VCaP (cell line): ENCODE data around the gene WIPI1.

ENCODE experiments used
- H3K27ac ChIP-seq: fragments of 450-650 bp; 2 replicates; pipeline ENCODE4 v1.5.1; 2017
- CTCF ChIP-seq: fragments of 450-650 bp; conservative IDR thresholded peaks from 2 replicates; pipeline ENCODE4 v1.5.1; 2017; ENCODE audit warnings: mild to moderate bottlenecking, moderate library complexity

WIPI1 gene

GRCh38 chr17:68468334-68468733 lies 11.0 kb upstream of the WIPI1 start:
- no peak for TF ChIP-seq CTCF

DNA sequence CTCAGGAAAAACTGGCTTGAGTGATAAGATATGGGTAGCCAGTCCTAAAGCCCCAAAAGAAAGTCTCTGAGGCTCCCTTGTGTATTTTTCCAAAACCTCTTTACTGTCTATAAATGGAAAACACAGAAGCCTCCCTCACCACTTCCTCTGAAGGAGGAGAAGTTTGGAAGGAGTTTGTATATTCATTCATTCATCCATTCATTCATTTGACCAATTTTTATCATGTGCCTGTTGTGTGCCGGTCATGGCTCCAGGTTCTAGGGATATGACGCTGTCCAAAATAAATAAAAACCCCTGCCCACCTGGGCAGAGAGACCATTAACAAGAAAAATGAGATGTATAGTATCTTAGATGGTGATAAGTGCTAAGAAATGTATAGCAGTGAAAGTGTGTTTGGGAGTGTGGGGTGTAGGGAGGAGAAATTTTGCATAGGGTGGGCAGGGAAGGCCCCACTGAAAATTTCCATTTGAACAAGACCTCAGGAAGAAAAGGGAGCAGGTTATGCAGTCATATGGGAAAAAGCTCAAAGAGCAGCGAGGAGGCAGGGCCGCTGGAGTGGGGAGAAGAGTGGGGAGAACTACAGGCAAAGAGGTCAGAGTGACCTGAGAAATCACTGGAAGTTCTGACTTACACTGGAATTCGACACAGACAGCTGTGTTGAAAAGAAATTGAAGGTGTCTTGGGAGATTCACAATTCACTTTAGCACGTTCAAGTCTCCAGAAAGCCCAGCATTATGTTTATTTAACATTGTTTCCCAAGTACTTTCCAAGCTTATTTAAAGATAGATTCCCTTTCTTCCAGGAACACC lies 6.1 kb upstream of the WIPI1 start:
- H3K27ac ChIP-seq, result no peak overlapping the region
- TF ChIP-seq CTCF, result peak; percentile 43

More at GRCh38 chr17:68468334-68468733, 11.0 kb upstream of the WIPI1 start:
- H3K27ac ChIP-seq, result no peak overlapping the region

DNA sequence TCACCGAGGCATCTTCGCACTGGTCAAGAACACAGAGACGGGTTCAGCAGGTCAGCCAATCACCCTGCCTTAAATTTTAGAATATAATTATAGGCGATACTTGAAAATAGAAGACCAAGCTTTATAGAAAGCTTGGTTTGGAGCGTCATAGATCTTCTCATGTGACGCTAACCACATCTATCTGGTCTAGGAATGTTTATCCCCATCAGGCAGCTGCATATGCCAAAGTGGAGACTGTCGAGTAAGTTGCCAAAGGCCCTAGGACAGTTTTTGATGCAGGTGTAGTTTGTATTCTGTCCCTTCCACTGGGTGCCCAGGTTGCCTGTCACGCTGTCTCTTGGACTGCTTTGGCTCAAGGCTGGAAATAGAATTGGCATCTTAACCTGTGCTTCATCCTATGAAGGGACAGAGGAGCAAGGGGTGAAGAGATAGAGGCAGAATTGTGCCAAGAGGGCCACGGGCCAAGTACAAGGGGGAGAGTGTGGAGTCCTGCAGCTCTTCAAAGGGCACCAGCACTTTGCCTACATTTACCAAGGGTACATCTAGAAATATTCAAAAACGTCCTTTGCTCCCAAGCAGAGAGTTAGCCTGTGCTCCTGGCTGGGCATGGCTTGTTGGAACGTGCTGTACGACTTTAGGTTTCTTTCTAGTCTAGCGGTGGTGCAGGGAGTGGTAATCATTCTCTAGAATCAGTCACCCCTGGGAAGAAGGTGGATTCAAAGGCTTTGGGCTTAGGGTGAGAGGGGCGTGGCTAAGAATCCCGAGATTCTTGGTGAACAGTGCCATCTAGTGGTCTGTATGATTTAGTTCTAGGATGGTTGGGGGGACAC lies 5.3 kb upstream of the WIPI1 start:
- 0 out of 2 replicates have a peak overlapping the region, but pooled peaks have one; percentile 14 for H3K27ac ChIP-seq
- peak; percentile 77 for TF ChIP-seq CTCF

DNA sequence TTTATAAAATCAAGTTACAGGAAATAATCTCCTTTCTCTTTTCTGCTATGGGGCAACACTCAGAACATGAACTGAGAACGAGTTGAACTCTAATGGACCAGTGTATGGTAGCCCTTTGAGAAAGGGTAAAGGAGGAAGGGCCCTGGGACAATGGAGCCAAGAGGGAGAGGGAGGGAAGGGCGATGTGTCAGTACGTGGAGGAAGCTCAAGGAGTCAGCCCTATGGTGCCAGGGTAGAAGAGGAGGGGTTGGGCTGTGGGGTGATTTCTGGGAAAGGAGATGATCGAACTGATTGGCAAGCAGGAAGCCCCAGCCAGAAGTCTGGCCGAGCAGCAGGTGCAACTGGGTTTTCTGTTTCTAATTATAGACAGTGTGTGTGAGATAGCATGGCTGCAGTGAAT lies 4.3 kb upstream of the WIPI1 start:
- no peak for TF ChIP-seq CTCF
- H3K27ac ChIP-seq, result no peak overlapping the region

- H3K27ac ChIP-seq, result no peak overlapping the region
- TF ChIP-seq CTCF, result no peak
These were observed 3.8 kb upstream of the WIPI1 start for GRCh38 chr17:68461122-68461539.

DNA sequence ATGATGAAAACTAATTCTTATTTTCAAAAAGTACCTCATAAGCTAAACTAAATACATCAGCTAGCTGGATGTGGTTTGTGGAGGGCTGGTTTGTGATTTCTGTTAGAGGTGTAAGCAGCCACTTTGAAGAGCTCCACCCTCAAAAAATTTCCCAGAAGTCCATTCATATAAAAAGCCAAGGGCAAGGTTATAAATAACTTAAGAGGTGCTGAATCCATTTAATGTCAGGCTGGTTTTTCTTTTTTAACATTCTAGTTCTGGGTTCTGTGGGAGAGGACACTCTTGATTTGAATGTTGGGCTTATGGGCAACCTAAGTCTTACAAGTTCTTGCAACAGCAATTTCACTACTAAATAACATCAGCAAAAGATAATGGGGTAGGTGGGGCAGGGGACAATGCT lies 3.4 kb upstream of the WIPI1 start:
- no peak overlapping the region for H3K27ac ChIP-seq
- no peak for TF ChIP-seq CTCF

GRCh38 chr17:68460146-68460545 lies 2.9 kb upstream of the WIPI1 start:
- no peak overlapping the region for H3K27ac ChIP-seq
- no peak for TF ChIP-seq CTCF
